HepG2 (cell line): ENCODE measurements around the gene SPTBN2. TPM values are rescaled to one million over a fixed set of nuclear protein-coding genes. Genes with fewer than 3 reads are reported as not detected.
A peak's percentile ranks its signal among the peaks of the same experiment; 100 is the strongest.

Source experiments
- ATAC-seq: fragments of 200-7000 bp; cut with Tn5 transposase; 3 replicates; pipeline ENCODE4 v1.9.1; 2020; ENCODE audit warnings: mild to moderate bottlenecking, moderate library complexity
- BruUV-seq: library from RNA; stranded (reverse); fragments of 400-500 nt; replicated peaks from 2 replicates; lab custom pipeline; 2021; lab: Mats Ljungman, UMichigan
- CTCF ChIA-PET: fragments of 300-600 bp; formaldehyde crosslinking; extraction: SDS; loops from one replicate; lab custom pipeline; 2021; ENCODE audit warnings: low total read pairs, inconsistent platforms, low intra/inter-chr PET ratio; lab: Yijun Ruan, JAX
- POLR2A ChIA-PET: fragments of 350-600 bp; sonication (Branson Sonifier 250); formaldehyde crosslinking; loops from one replicate; lab custom pipeline; 2020; ENCODE audit warnings: antibody characterized with exemption, inconsistent platforms; lab: Yijun Ruan, JAX
- DNase-seq: peaks from one replicate; pipeline ENCODE4 v3.0.0-alpha.2; 2015; ENCODE audit warnings: low spot score
- FAIRE-seq: peaks from 3 replicates; lab custom pipeline; 2011; peaks lifted over from hg19 to GRCh38; lab: Jason Lieb, UNC
- H2AFZ ChIP-seq: one replicate; pipeline ENCODE4 v1.6.1; 2011; ENCODE audit warnings: low read length, inconsistent platforms
- H3K27ac ChIP-seq: fragments of 300-600 bp; 3 replicates; pipeline ENCODE4 v1.8.0; 2011; ENCODE audit warnings: mixed run types, mild to moderate bottlenecking, mixed read lengths, low read length, inconsistent platforms; ENCODE audit not compliant: insufficient read depth; ENCODE audit errors: extremely low read length
- H3K27me3 ChIP-seq, 2 experiments: fragments of 200-600 bp in 1 of 2; 2 replicates in 1 of 2; 3 replicates in 1 of 2; pipeline versions ENCODE4 v1.6.0 to v1.8.0; 2011; ENCODE audit warnings: low read length in 2 of 2, mild to moderate bottlenecking in 2 of 2, moderate library complexity in 2 of 2, inconsistent platforms in 1 of 2; ENCODE audit not compliant: insufficient read depth in 2 of 2, control insufficient read depth in 1 of 2
- H3K36me3 ChIP-seq, 2 experiments: fragments of 200-600 bp in 1 of 2; replicated peaks in 1 of 2; 2 replicates in 1 of 2; 3 replicates in 1 of 2; pipeline versions ENCODE4 v1.5.1 to v1.8.0; 2011; ENCODE audit warnings: low read length in 2 of 2, inconsistent platforms in 1 of 2; ENCODE audit not compliant: insufficient read depth in 2 of 2, control insufficient read depth in 1 of 2
- H3K4me1 ChIP-seq: 2 replicates; pipeline ENCODE4 v1.5.1; 2012; ENCODE audit warnings: low read length, inconsistent platforms; ENCODE audit not compliant: insufficient read depth
- H3K4me2 ChIP-seq: 2 replicates; pipeline ENCODE4 v1.6.0; 2011; ENCODE audit warnings: low read depth, low read length, inconsistent platforms
- H3K4me3 ChIP-seq, 3 experiments: fragments of 200-600 bp in 1 of 3; sonication (generic), shearing (Covaris generic) in 1 of 3; replicated peaks in 1 of 3; 2 replicates each; pipeline ENCODE4 v1.5.1; 2011 to 2016; ENCODE audit warnings: low read length in 3 of 3, inconsistent platforms in 2 of 3, low read depth in 2 of 3, mild to moderate bottlenecking in 2 of 3, control low read depth in 1 of 3, mixed read lengths in 1 of 3; ENCODE audit not compliant: insufficient read depth in 1 of 3
- H3K79me2 ChIP-seq: one replicate; pipeline ENCODE4 v1.6.1; 2011; ENCODE audit warnings: low read length, inconsistent platforms; ENCODE audit not compliant: insufficient read depth
- H3K9ac ChIP-seq: 2 replicates; pipeline ENCODE4 v1.6.0; 2011; ENCODE audit warnings: mild to moderate bottlenecking, low read depth, low read length, inconsistent platforms; ENCODE audit not compliant: insufficient read depth
- H3K9me3 ChIP-seq: 2 replicates; pipeline ENCODE4 v1.5.1; 2012; ENCODE audit warnings: mild to moderate bottlenecking, low read length
- H4K20me1 ChIP-seq: 2 replicates; pipeline ENCODE4 v1.6.0; 2011; ENCODE audit warnings: inconsistent platforms, mild to moderate bottlenecking, low read length, moderate library complexity; ENCODE audit not compliant: insufficient read depth
- AGO2 ChIP-seq: fragments of 200-400 bp; formaldehyde crosslinking; optimal IDR thresholded peaks from 2 replicates; pipeline ENCODE3; 2017; ENCODE audit warnings: mild to moderate bottlenecking, low read depth, low read length, moderate library complexity
- GATA4 ChIP-seq: sonication (generic); IDR thresholded peaks from 2 replicates; pipeline ENCODE4 v1.6.1; 2016; ENCODE audit warnings: antibody characterized with exemption, low read depth, borderline replicate concordance
- POLR2AphosphoS2 ChIP-seq: IDR thresholded peaks from 2 replicates; pipeline ENCODE4 v1.6.1; 2011; ENCODE audit warnings: low read depth, low read length, improper control_type of control experiment
- RBM22 ChIP-seq: fragments of 200-400 bp; formaldehyde crosslinking; optimal IDR thresholded peaks from 2 replicates; pipeline ENCODE3; 2017; ENCODE audit warnings: mild to moderate bottlenecking, low read length, moderate library complexity
- TRIM24 ChIP-seq: sonication (generic); formaldehyde crosslinking; IDR thresholded peaks from 2 replicates; pipeline ENCODE4 v1.8.0; 2022; ENCODE audit warnings: mild to moderate bottlenecking, missing genetic modification reagents
- ZNF121 ChIP-seq: sonication (generic); formaldehyde crosslinking; IDR thresholded peaks from 2 replicates; pipeline ENCODE4 v1.5.0; 2020; ENCODE audit warnings: mild to moderate bottlenecking, missing genetic modification reagents
- WGBS: methylation state at CpG from one replicate; pipeline ENCODE4 v1.1.6; 2017; ENCODE audit warnings: low lambda C conversion rate; 5-methylcytosine and 5-hydroxymethylcytosine counted together
- in situ Hi-C: cut with HindIII; loops from 2 replicates; pipeline ENCODE4 v1.10.0; 2017; ENCODE audit warnings: low pct_unique_long_range_greater_than_20kb; ENCODE audit not compliant: extremely low pct_ligation_motif_present
- intact Hi-C: fragments of 100-400 bp; cut with micrococcal nuclease; formaldehyde crosslinking; loops from one replicate; pipeline ENCODE4 v1.10.0; 2022; ENCODE audit not compliant: unreplicated experiment
- polyA plus RNA-seq, 8 experiments: library from polyadenylated mRNA; depleted of rRNA in 3 of 8; stranded (reverse) in 7 of 8; unstranded in 1 of 8; fragments of >200 nt; fragmentation: Illumina TruSeq in 4 of 8; extraction: Trizol in 4 of 8; gene quantifications; 2 replicates each; pipeline versions ENCODE4 v1.2.1 to v1.2.3, GENCODE V29; 2011 to 2016; ENCODE audit warnings: low read depth in 4 of 8, missing spikeins in 1 of 8, mixed read lengths in 1 of 8; ENCODE audit not compliant: insufficient read depth in 1 of 8
- total RNA-seq, 5 experiments: library from RNA; depleted of rRNA; stranded (reverse); fragments of >200 nt; fragmentation: Illumina TruSeq; extraction: Trizol; gene quantifications; 2 replicates each; pipeline ENCODE4 v1.2.3, GENCODE V29; 2016; ENCODE audit warnings: low read depth in 1 of 5

The SPTBN2 gene
- total and polyA plus RNA-seq, 2 of the 13 experiments (the other 11 are each of a cell fraction or from before 2014, with no cell fraction given), result 0.65 to 4.0 TPM

GRCh38 chr11:66651016-66651415, 78.0 kb downstream of the SPTBN2 start:
- H3K4me3 ChIP-seq, result no peak overlapping the region
- H3K27me3 ChIP-seq, result no peaks in the 10 kb centered on the region
- ChIA-PET POLR2A (interaction anchor here (4.9 kb wide), 1 partner anchor 13 kb away, joined by 20 read pairs; the partner anchor contains the start of gene RBM4), CTCF (no interaction called here)
- BruUV-seq, result no TSS peak
- H3K4me2 ChIP-seq, result no peak overlapping the region
- no peak for FAIRE-seq
- DNase-seq, result no peak
- 0 out of 2 replicates have a peak, but pooled peaks have one; percentile 45 for TF ChIP-seq POLR2AphosphoS2
- no peak for TF ChIP-seq GATA4
- TF ChIP-seq ZNF121, result 0 out of 2 replicates have a peak, but pooled peaks have one; percentile 2
- peak; percentile 45 for TF ChIP-seq AGO2
- H2AFZ ChIP-seq, result no peak overlapping the region
- peaks cover 12% of the 10 kb centered on the region; the same call in 1 of the 2 replicates for H3K4me1 ChIP-seq
- H3K27ac ChIP-seq, result no peak overlapping the region
- no peak for ATAC-seq
- peaks cover 18% of the 10 kb centered on the region for H3K79me2 ChIP-seq
- in situ Hi-C loops (no loop called here), intact Hi-C loops (no loop called here)
- H3K9me3 ChIP-seq, result no peaks in the 10 kb centered on the region
- WGBS, result 96% methylated on average over 2 of the region's 2 CpGs
- H4K20me1 ChIP-seq, result peaks cover 20% of the 10 kb centered on the region
- H3K36me3 ChIP-seq, result peaks cover 4 to 46% of the 10 kb centered on the region in 2 experiments
- no peak overlapping the region for H3K9ac ChIP-seq

- peaks cover 31% of the 10 kb centered on the region for H4K20me1 ChIP-seq
- H3K27ac ChIP-seq, result no peak overlapping the region
- peaks cover 18% of the 10 kb centered on the region for H3K4me1 ChIP-seq
- H3K4me2 ChIP-seq, result no peak overlapping the region
- ATAC-seq (peak; percentile 6; the same call in 1 of the 3 replicates), DNase-seq (peak; percentile 16), FAIRE-seq (no peak)
- H3K4me3 ChIP-seq, result no peak overlapping the region
- H3K79me2 ChIP-seq, result peaks cover 27% of the 10 kb centered on the region
- intact Hi-C loops, result no loop called here
- H3K9ac ChIP-seq, result no peak overlapping the region
- POLR2A ChIA-PET, result interaction anchor here (1.0 to 4.5 kb wide), 4 partner anchors 11 to 57 kb away, joined by 3 to 43 read pairs (median 4); partner anchors contain the start of genes CCDC87, CCS, RBM14 and RBM4
- peaks cover 10 to 54% of the 10 kb centered on the region in 2 experiments for H3K36me3 ChIP-seq
- H2AFZ ChIP-seq, result no peak overlapping the region
- 92% methylated on average over 5 of the region's 5 CpGs for WGBS
- CTCF ChIA-PET, result no interaction called here
- TF ChIP-seq RBM22, result peak; percentile 75
- no peak for TF ChIP-seq TRIM24 (CRISPR knock-in tag)
- in situ Hi-C loops, result no loop called here
- no peaks in the 10 kb centered on the region for H3K9me3 ChIP-seq
- BruUV-seq, result no TSS peak
- no peaks in the 10 kb centered on the region for H3K27me3 ChIP-seq
Measured at GRCh38 chr11:66649903-66650302, 79.1 kb downstream of the SPTBN2 start.
